SK-N-SH treated with all-trans-retinoic acid at 6 μM for 48 hours (cell line): ENCODE results near the gene RNF144A.

Experiments used
- ATAC-seq: fragments of 200-7000 bp; cut with Tn5 transposase; 3 replicates; pipeline ENCODE4 v1.9.1; 2020; ENCODE audit warnings: mild to moderate bottlenecking, moderate library complexity
- ARNTL ChIP-seq: fragments of 450-650 bp; formaldehyde crosslinking; IDR thresholded peaks from 2 replicates; pipeline ENCODE4 v1.5.0; 2020; ENCODE audit warnings: low read depth, mild to moderate bottlenecking, moderate library complexity, borderline replicate concordance
- BACH2 ChIP-seq: fragments of 250-450 bp; sonication (Bioruptor Pico); IDR thresholded peaks from 2 replicates; pipeline ENCODE4 v1.9.0; 2021; ENCODE audit warnings: mild to moderate bottlenecking, borderline replicate concordance
- CSDC2 ChIP-seq: fragments of 250-450 bp; sonication (Bioruptor Pico); IDR thresholded peaks from 2 replicates; pipeline ENCODE4 v1.5.0; 2020; ENCODE audit warnings: mild to moderate bottlenecking, moderate library complexity
- CSRNP3 ChIP-seq: fragments of 250-450 bp; sonication (Bioruptor Pico); IDR thresholded peaks from 2 replicates; pipeline ENCODE4 v1.5.1; 2021; ENCODE audit warnings: mild to moderate bottlenecking, moderate library complexity
- ESRRG ChIP-seq: fragments of 250-450 bp; sonication (Bioruptor Pico); IDR thresholded peaks from 2 replicates; pipeline ENCODE4 v1.6.1; 2021; ENCODE audit warnings: mild to moderate bottlenecking
- GLIS3 ChIP-seq: fragments of 250-450 bp; sonication (Bioruptor Pico); IDR thresholded peaks from 2 replicates; pipeline ENCODE4 v1.5.0; 2020; ENCODE audit warnings: mild to moderate bottlenecking, moderate library complexity
- ISL1 ChIP-seq: fragments of 250-450 bp; sonication (Bioruptor Pico); IDR thresholded peaks from 2 replicates; pipeline ENCODE4 v2.1.2; 2022; ENCODE audit warnings: mild to moderate bottlenecking, moderate library complexity
- OSR1 ChIP-seq: fragments of 250-450 bp; sonication (Bioruptor Pico); IDR thresholded peaks from 2 replicates; pipeline ENCODE4 v1.8.0; 2022; ENCODE audit warnings: moderate library complexity, mild to moderate bottlenecking, inconsistent platforms
- PATZ1 ChIP-seq: fragments of 250-450 bp; sonication (Bioruptor Pico); IDR thresholded peaks from 2 replicates; pipeline ENCODE4 v1.8.0; 2020; ENCODE audit warnings: mild to moderate bottlenecking, moderate library complexity, borderline replicate concordance
- PPARA ChIP-seq: fragments of 250-450 bp; sonication (Bioruptor Pico); IDR thresholded peaks from 2 replicates; pipeline ENCODE4 v1.5.0; 2020; ENCODE audit warnings: mild to moderate bottlenecking, borderline replicate concordance
- RARB ChIP-seq: fragments of 250-450 bp; sonication (Bioruptor Pico); IDR thresholded peaks from 2 replicates; pipeline ENCODE4 v1.8.0; 2021; ENCODE audit warnings: mild to moderate bottlenecking, moderate library complexity
- SNAI2 ChIP-seq: fragments of 250-450 bp; sonication (Bioruptor Pico); IDR thresholded peaks from 2 replicates; pipeline ENCODE4 v1.5.0; 2020; ENCODE audit warnings: mild to moderate bottlenecking, moderate library complexity
- TCF4 ChIP-seq: fragments of 250-450 bp; sonication (Bioruptor Pico); IDR thresholded peaks from 2 replicates; pipeline ENCODE4 v1.8.0; 2021; ENCODE audit warnings: mild to moderate bottlenecking, moderate library complexity, borderline replicate concordance
- TOX ChIP-seq: fragments of 250-450 bp; sonication (Bioruptor Pico); IDR thresholded peaks from 2 replicates; pipeline ENCODE4 v1.8.0; 2021; ENCODE audit warnings: mild to moderate bottlenecking, moderate library complexity, borderline replicate concordance
- ZC3H10 ChIP-seq: fragments of 250-450 bp; sonication (Bioruptor Pico); IDR thresholded peaks from 2 replicates; pipeline ENCODE4 v1.5.1; 2021; ENCODE audit warnings: mild to moderate bottlenecking, moderate library complexity
- ZFP3 ChIP-seq: fragments of 250-450 bp; sonication (Bioruptor Pico); IDR thresholded peaks from 2 replicates; pipeline ENCODE4 v1.5.0; 2020; ENCODE audit warnings: mild to moderate bottlenecking, moderate library complexity
- ZFP30 ChIP-seq: fragments of 450-650 bp; formaldehyde crosslinking; IDR thresholded peaks from 2 replicates; pipeline ENCODE4 v1.5.0; 2022; ENCODE audit warnings: mild to moderate bottlenecking, moderate library complexity
- ZNF565 ChIP-seq: fragments of 450-650 bp; formaldehyde crosslinking; conservative IDR thresholded peaks from 2 replicates; pipeline ENCODE4 v1.5.0; 2020; ENCODE audit warnings: low read depth, mild to moderate bottlenecking, moderate library complexity
- ZNF70 ChIP-seq: fragments of 450-650 bp; formaldehyde crosslinking; IDR thresholded peaks from 2 replicates; pipeline ENCODE4 v1.5.0; 2020; ENCODE audit warnings: mild to moderate bottlenecking, moderate library complexity
- ZNF8 ChIP-seq: fragments of 450-650 bp; formaldehyde crosslinking; IDR thresholded peaks from 2 replicates; pipeline ENCODE4 v1.5.0; 2020; ENCODE audit warnings: mild to moderate bottlenecking, moderate library complexity
- TF ChIP-seq, protein P1 (sequence below): fragments of 250-450 bp; sonication (Bioruptor Pico); IDR thresholded peaks from 2 replicates; pipeline ENCODE4 v1.5.1; 2020; ENCODE audit warnings: low read depth, mild to moderate bottlenecking, moderate library complexity
- TF ChIP-seq, protein P2 (sequence below): fragments of 250-450 bp; sonication (Bioruptor Pico); IDR thresholded peaks from 2 replicates; pipeline ENCODE4 v1.8.0; 2021; ENCODE audit warnings: low read depth, mild to moderate bottlenecking, moderate library complexity, borderline replicate concordance

Gene RNF144A

DNA sequence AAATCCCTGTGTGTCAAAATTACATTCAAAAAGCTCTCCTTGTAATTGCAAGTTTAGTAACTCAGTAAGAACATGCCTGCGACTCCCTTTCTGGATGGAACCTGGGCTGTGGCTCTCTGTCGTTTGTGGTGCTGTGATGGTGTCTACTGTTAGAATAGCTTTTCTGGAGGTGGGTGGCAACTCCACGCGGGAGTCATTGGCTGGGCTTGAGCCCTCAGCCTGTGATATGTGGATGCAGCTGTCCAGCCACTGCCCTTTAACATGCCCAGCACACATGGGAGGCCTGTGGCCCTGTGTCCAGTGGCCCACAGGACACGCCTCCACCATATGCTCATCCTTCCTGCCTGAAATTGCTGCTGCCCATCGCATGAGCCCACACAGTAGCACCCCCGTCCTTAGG, 124.2 kb downstream of the RNF144A start:
- ATAC-seq: no peak
- no peak for TF ChIP-seq BACH2
- TF ChIP-seq TOX (CRISPR knock-in tag): no peak
- no peak for TF ChIP-seq PPARA (CRISPR knock-in tag)
- no peak for TF ChIP-seq ZNF8 (CRISPR knock-in tag)
- no peak for TF ChIP-seq ARNTL (CRISPR knock-in tag)
- no peak for TF ChIP-seq ZNF565 (CRISPR knock-in tag)
- TF ChIP-seq, all 23 proteins: peak for 0

- ATAC-seq: peak; percentile 39; the same call in 2 of the 3 replicates
- TF ChIP-seq ESRRG (CRISPR knock-in tag) (no peak), ISL1 (CRISPR knock-in tag) (no peak), BACH2 (no peak), CSRNP3 (CRISPR knock-in tag) (no peak), RARB (CRISPR knock-in tag) (no peak), ZNF70 (CRISPR knock-in tag) (no peak), GLIS3 (CRISPR knock-in tag) (no peak), ZFP3 (CRISPR knock-in tag) (no peak), TOX (CRISPR knock-in tag) (no peak), SNAI2 (CRISPR knock-in tag) (no peak), CSDC2 (CRISPR knock-in tag) (no peak), ZNF565 (CRISPR knock-in tag) (no peak), ZFP30 (CRISPR knock-in tag) (no peak), PATZ1 (CRISPR knock-in tag) (no peak), OSR1 (CRISPR knock-in tag) (no peak), ZC3H10 (CRISPR knock-in tag) (no peak), ZNF8 (CRISPR knock-in tag) (no peak), TCF4 (CRISPR knock-in tag) (no peak)
- TF ChIP-seq, protein P1, sequence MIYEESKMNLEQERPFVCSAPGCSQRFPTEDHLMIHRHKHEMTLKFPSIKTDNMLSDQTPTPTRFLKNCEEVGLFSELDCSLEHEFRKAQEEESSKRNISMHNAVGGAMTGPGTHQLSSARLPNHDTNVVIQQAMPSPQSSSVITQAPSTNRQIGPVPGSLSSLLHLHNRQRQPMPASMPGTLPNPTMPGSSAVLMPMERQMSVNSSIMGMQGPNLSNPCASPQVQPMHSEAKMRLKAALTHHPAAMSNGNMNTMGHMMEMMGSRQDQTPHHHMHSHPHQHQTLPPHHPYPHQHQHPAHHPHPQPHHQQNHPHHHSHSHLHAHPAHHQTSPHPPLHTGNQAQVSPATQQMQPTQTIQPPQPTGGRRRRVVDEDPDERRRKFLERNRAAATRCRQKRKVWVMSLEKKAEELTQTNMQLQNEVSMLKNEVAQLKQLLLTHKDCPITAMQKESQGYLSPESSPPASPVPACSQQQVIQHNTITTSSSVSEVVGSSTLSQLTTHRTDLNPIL (CRISPR knock-in tag): no peak
- TF ChIP-seq, protein P2, sequence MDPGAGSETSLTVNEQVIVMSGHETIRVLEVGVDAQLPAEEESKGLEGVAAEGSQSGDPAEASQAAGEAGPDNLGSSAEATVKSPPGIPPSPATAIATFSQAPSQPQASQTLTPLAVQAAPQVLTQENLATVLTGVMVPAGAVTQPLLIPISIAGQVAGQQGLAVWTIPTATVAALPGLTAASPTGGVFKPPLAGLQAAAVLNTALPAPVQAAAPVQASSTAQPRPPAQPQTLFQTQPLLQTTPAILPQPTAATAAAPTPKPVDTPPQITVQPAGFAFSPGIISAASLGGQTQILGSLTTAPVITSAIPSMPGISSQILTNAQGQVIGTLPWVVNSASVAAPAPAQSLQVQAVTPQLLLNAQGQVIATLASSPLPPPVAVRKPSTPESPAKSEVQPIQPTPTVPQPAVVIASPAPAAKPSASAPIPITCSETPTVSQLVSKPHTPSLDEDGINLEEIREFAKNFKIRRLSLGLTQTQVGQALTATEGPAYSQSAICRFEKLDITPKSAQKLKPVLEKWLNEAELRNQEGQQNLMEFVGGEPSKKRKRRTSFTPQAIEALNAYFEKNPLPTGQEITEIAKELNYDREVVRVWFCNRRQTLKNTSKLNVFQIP (CRISPR knock-in tag): no peak
- TF ChIP-seq, all 23 proteins: peak for 0
Measured at GRCh38 chr2:7043690-7044089, 126.5 kb downstream of the RNF144A start.

GRCh38 chr2:7044253-7045250, 127.3 kb downstream of the RNF144A start:
- ATAC-seq: peak; percentile 89
- TF ChIP-seq PATZ1 (CRISPR knock-in tag) (no peak), PPARA (CRISPR knock-in tag) (no peak), RARB (CRISPR knock-in tag) (no peak), GLIS3 (CRISPR knock-in tag) (no peak), ISL1 (CRISPR knock-in tag) (no peak), OSR1 (CRISPR knock-in tag) (no peak), CSDC2 (CRISPR knock-in tag) (no peak), ZFP3 (CRISPR knock-in tag) (no peak), ZC3H10 (CRISPR knock-in tag) (no peak), ZNF8 (CRISPR knock-in tag) (no peak), ZNF70 (CRISPR knock-in tag) (no peak), CSRNP3 (CRISPR knock-in tag) (no peak)
- TF ChIP-seq, protein P2 (CRISPR knock-in tag): no peak
- TF ChIP-seq, protein P1 (CRISPR knock-in tag): no peak
